Common myeloid progenitor, CD34-positive (primary cell): Measurements from ENCODE around the gene HIVEP1.
A peak's percentile ranks its signal among the peaks of the same experiment; 100 is the strongest.

Source experiments
- CTCF ChIA-PET: fragments of 350-600 bp; sonication (Branson Sonifier 250); formaldehyde crosslinking; loops from one replicate; lab custom pipeline; 2021; ENCODE audit warnings: antibody characterized with exemption; lab: Charles Lee
- POLR2A ChIA-PET: fragments of 350-600 bp; sonication (Branson Sonifier 250); formaldehyde crosslinking; loops from one replicate; lab custom pipeline; 2021; ENCODE audit warnings: antibody characterized with exemption; lab: Charles Lee
- DNase-seq, 3 donors: peaks; one replicate each; pipeline versions ENCODE4 v3.0.0 to v3.0.0-alpha.2; 2013
- H3K27ac ChIP-seq, 2 experiments: 1 replicate in 1 of 2; 2 replicates in 1 of 2; pipeline ENCODE4 v1.7.0; 2013; ENCODE audit warnings: inconsistent platforms in 2 of 2, low read length in 2 of 2, mild to moderate bottlenecking in 2 of 2, low read depth in 1 of 2, moderate library complexity in 1 of 2; ENCODE audit not compliant: severe bottlenecking in 2 of 2, insufficient read depth in 1 of 2, poor library complexity in 1 of 2
- H3K27me3 ChIP-seq, 5 experiments: replicated peaks in 2 of 5; 1 replicate in 3 of 5; 2 replicates in 2 of 5; pipeline versions ENCODE4 v1.6.1 to v1.7.0; 2013; ENCODE audit warnings: low read length in 4 of 5, mild to moderate bottlenecking in 2 of 5, moderate library complexity in 2 of 5, inconsistent platforms in 1 of 5; ENCODE audit not compliant: insufficient read depth in 5 of 5, control insufficient read depth in 4 of 5
- H3K36me3 ChIP-seq, 4 experiments: 1 replicate in 2 of 4; 2 replicates in 2 of 4; pipeline versions ENCODE4 v1.6.1 to v1.7.0; 2013; ENCODE audit warnings: low read length in 3 of 4, control low read depth in 1 of 4, mild to moderate bottlenecking in 1 of 4; ENCODE audit not compliant: control insufficient read depth in 4 of 4, insufficient read depth in 4 of 4
- H3K4me1 ChIP-seq, 4 experiments: 1 replicate in 3 of 4; 2 replicates in 1 of 4; pipeline versions ENCODE4 v1.6.1 to v1.7.1; 2013; ENCODE audit warnings: low read length in 3 of 4, mild to moderate bottlenecking in 3 of 4, control low read depth in 1 of 4, inconsistent platforms in 1 of 4, moderate library complexity in 1 of 4; ENCODE audit not compliant: control insufficient read depth in 4 of 4, insufficient read depth in 4 of 4; ENCODE audit errors: control extremely low read depth in 1 of 4
- H3K4me3 ChIP-seq, 7 experiments: 1 replicate in 4 of 7; 2 replicates in 3 of 7; pipeline versions ENCODE4 v1.5.1 to v1.7.0; 2013; ENCODE audit warnings: mild to moderate bottlenecking in 7 of 7, low read length in 6 of 7, moderate library complexity in 6 of 7, inconsistent platforms in 2 of 7, low read depth in 2 of 7, control low read depth in 1 of 7; ENCODE audit not compliant: insufficient read depth in 4 of 7, control insufficient read depth in 1 of 7; ENCODE audit errors: extremely low read depth in 1 of 7
- H3K9me3 ChIP-seq, 5 experiments: 1 replicate in 4 of 5; 2 replicates in 1 of 5; pipeline versions ENCODE4 v1.6.1 to v1.7.1; 2013; ENCODE audit warnings: low read length in 4 of 5, mild to moderate bottlenecking in 2 of 5, inconsistent platforms in 1 of 5, low read depth in 1 of 5, moderate library complexity in 1 of 5; ENCODE audit not compliant: control insufficient read depth in 4 of 5, insufficient read depth in 2 of 5; ENCODE audit errors: control extremely low read depth in 1 of 5
- WGBS: methylation state at CpG from one replicate; pipeline ENCODE4 v1.1.5; 2013; ENCODE audit not compliant: insufficient coverage; 5-methylcytosine and 5-hydroxymethylcytosine counted together

Gene HIVEP1

DNA sequence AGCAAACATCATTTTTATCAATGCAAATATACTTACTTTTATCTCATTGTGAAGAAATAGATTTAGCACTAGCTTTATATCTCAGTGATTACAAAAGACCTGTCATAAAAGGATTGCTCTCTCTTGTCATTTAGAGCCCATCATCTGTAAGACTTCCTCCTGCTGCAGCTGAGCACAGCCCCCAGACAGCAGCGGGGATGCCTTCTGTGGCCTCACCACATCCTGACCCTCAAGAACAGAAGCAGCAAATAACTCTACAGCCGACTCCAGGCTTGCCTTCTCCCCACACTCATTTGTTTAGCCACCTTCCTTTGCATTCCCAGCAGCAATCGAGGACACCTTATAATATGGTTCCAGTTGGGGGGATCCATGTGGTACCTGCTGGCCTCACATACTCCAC lies 151.0 kb downstream of the HIVEP1 start:
- H3K36me3 ChIP-seq = peaks cover 6 to 27% (median 19%) of the 10 kb centered on the region in 4 experiments
- no peak overlapping the region for H3K4me3 ChIP-seq
- H3K9me3 ChIP-seq = no peaks in the 10 kb centered on the region
- 7% methylated on average over 3 of the region's 3 CpGs for WGBS
- H3K27ac ChIP-seq = no peak overlapping the region
- H3K27me3 ChIP-seq = no peaks in the 10 kb centered on the region
- ChIA-PET POLR2A (interaction anchor here (0.6 kb wide), 1 partner anchor 9 kb away, joined by 3 read pairs; no protein-coding TSS in a partner anchor), CTCF (interaction anchor here (0.7 to 1.2 kb wide), 2 partner anchors 25 to 126 kb away, joined by 3 read pairs; no protein-coding TSS in a partner anchor)
- H3K4me1 ChIP-seq = peaks cover 0 to 18% (median 7%) of the 10 kb centered on the region in 4 experiments
- peak; percentile 26 to 86 (median 82) for DNase-seq

DNA sequence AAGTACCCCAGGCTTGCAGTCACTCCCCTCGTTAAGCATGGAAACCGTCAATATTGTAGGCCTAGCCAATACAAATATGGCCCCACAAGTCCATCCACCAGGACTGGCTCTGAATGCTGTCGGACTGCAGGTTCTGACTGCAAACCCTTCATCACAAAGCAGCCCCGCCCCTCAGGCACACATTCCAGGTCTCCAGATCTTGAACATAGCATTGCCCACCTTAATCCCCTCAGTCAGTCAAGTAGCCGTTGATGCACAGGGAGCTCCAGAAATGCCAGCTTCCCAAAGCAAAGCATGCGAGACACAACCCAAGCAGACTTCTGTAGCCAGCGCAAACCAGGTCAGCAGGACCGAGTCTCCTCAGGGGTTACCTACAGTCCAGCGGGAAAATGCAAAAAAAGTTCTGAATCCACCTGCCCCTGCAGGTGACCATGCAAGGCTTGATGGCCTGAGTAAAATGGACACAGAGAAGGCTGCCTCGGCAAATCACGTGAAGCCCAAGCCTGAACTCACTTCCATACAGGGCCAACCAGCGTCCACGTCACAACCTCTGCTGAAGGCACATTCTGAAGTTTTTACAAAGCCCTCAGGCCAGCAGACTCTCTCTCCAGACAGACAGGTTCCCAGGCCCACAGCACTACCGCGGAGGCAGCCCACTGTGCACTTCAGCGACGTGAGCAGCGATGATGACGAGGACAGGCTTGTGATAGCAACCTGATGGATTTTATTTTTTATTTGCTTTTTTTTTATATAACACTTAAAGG lies 151.8 kb downstream of the HIVEP1 start:
- WGBS = 99% methylated on average over 13 of the region's 19 CpGs
- no peak overlapping the region for H3K27ac ChIP-seq
- CTCF ChIA-PET = no interaction called here

DNA sequence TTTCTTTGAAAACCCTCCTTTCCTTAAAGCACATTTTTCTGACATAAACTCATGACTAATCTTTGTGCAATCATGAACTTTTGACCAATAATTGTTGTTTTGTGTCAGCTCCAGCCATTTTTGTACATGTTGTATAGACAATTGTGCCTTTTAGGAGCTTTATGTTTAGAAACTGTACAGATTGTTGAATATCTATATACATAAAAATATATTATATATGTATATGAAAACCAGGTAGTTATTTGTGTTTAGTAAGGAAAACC lies 152.3 kb downstream of the HIVEP1 start:
- H3K9me3 ChIP-seq = no peaks in the 10 kb centered on the region
- no peak overlapping the region for H3K4me3 ChIP-seq
- DNase-seq = no peak
- H3K27me3 ChIP-seq = no peaks in the 10 kb centered on the region
- ChIA-PET CTCF (no interaction called here), POLR2A (no interaction called here)
- H3K27ac ChIP-seq = no peak overlapping the region
- peaks cover 6 to 20% (median 19%) of the 10 kb centered on the region in 4 experiments for H3K36me3 ChIP-seq
- H3K4me1 ChIP-seq = peaks cover 0 to 18% (median 7%) of the 10 kb centered on the region in 4 experiments

More for the DNA sequence above, 151.8 kb downstream of the HIVEP1 start:
- Histone ChIP-seq H3K4me1 (peaks cover 0 to 18% (median 7%) of the 10 kb centered on the region in 4 experiments), H3K27me3 (no peaks in the 10 kb centered on the region), H3K4me3 (no peak overlapping the region), H3K36me3 (peaks cover 6 to 20% (median 19%) of the 10 kb centered on the region in 4 experiments), H3K9me3 (no peaks in the 10 kb centered on the region)
- DNase-seq = no peak
- POLR2A ChIA-PET = no interaction called here

DNA sequence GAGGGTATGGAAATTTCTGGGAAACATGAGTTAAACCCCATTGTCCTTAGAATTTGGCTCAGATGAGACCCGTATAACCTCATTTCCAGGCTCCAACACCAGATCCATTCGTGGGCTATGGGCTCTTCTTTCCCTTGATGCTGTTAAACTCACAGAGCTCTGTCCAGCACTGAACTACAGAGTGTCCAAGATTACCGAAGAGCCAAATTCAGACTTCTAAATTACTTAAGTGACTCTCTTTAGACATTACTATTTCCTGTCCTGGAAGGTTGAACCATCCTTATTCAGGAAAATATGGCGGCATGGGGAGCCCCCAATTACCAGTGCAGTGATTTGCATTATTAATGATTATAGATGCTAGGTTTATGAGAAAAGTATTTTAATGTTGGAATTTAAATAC lies 153.2 kb downstream of the HIVEP1 start:
- H3K4me1 ChIP-seq = peaks cover 0 to 18% (median 7%) of the 10 kb centered on the region in 4 experiments
- H3K9me3 ChIP-seq = no peaks in the 10 kb centered on the region
- no peak overlapping the region for H3K4me3 ChIP-seq
- H3K36me3 ChIP-seq = peaks cover 6 to 20% (median 19%) of the 10 kb centered on the region in 4 experiments
- CTCF ChIA-PET = no interaction called here
- H3K27ac ChIP-seq = no peak overlapping the region
- no peak for DNase-seq
- WGBS = 100% methylated on average over 2 of the region's 4 CpGs
- POLR2A ChIA-PET = no interaction called here
- H3K27me3 ChIP-seq = no peaks in the 10 kb centered on the region

DNA sequence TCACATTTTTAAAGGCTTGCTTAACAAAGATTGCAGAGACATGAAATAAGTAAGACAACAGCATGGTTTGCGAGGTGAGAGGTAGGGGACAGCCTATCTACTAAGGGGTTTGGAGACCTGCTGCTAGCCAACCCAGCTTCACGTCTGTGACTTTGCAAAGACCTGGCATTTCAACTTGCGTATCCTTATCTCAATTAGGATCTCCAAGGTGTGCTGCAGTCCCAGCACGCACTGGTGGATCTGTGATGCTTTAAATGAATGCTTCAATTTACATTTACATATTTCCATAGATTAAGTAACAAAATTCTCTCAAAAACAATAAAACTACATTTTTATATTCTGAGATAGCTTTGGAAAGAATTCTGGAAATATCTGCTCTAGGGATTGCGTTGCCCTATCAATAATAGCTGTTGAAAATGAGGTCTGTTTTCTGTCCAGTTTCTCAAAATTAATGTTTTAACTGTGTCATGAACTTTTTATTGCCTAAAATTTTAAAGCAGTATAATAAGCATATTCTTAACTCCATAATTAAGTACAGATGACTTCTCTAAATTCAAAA lies 153.7 kb downstream of the HIVEP1 start:
- Histone ChIP-seq H3K4me3 (no peak overlapping the region), H3K27me3 (no peaks in the 10 kb centered on the region), H3K9me3 (no peaks in the 10 kb centered on the region), H3K36me3 (peaks cover 6 to 20% (median 19%) of the 10 kb centered on the region in 4 experiments), H3K27ac (no peak overlapping the region), H3K4me1 (peaks cover 0 to 18% (median 7%) of the 10 kb centered on the region in 4 experiments)
- ChIA-PET CTCF (no interaction called here), POLR2A (no interaction called here)
- WGBS = 100% methylated on average over 3 of the region's 5 CpGs
- DNase-seq = no peak

DNA sequence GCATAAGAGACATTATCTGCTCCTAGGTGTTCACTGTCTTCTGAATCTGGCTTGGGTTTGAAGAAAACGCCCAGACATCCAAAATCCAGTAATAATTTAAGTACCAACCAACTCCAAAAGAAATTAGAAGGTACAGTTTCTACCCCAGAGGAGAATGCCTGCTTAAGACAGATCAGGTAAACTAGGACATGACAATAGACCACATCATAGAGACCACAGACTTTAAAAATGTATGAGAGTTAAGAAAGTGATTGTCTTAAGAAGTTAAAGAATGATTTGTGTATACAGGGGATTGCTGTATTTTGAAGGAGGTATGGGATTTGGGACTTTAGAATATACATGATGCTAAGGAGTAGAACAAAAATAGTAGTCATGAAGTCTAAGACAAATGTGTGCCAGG lies 157.3 kb downstream of the HIVEP1 start:
- Histone ChIP-seq H3K36me3 (peaks cover 0 to 4% (median 0%) of the 10 kb centered on the region in 4 experiments), H3K27me3 (no peaks in the 10 kb centered on the region), H3K4me1 (no peaks in the 10 kb centered on the region), H3K9me3 (no peaks in the 10 kb centered on the region), H3K4me3 (no peak overlapping the region), H3K27ac (no peak overlapping the region)
- CTCF ChIA-PET = no interaction called here
- POLR2A ChIA-PET = no interaction called here
- WGBS = no CpG with 5 or more reads among the region's 1 CpG
- DNase-seq = no peak

DNA sequence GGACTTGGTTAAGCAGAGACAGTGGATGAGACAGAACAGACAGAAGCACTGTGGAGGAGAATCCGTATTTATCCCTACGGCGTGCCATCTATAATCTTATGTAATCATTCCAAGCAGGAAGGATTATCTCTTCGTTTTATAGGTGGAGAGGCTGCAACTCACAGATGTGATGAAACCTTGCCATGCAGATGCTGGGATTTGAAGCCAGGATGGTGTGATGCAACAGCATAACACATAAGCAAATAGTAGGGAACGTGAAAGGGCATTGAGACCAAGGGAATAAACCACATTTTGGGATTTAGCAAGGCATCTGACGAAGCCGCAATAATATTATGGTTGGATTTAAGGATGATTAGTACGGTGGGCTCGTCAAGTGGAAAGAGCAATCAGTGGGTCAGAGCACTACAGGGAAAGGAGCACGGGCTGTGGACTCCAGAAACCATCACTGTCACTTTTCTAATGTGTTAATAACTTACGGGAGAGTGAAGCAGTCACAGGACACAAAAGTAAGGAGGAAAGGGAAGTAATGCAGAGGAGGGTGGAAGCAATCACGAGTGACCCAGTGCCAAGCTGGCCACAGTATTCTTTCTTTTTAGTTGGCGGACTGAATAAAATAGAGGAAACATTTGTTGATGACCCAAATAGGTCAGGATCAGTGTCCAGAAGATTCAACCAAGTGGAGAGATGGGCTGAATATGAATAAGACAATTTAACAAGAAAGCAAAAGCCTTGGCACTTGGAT lies 158.4 kb downstream of the HIVEP1 start:
- Histone ChIP-seq H3K4me3 (no peak overlapping the region), H3K27ac (no peak overlapping the region), H3K9me3 (no peaks in the 10 kb centered on the region), H3K36me3 (peaks cover 0 to 3% (median 0%) of the 10 kb centered on the region in 4 experiments), H3K27me3 (no peaks in the 10 kb centered on the region), H3K4me1 (no peaks in the 10 kb centered on the region)
- WGBS = 80% methylated on average over 11 of the region's 13 CpGs
- POLR2A ChIA-PET = no interaction called here
- CTCF ChIA-PET = no interaction called here
- no peak for DNase-seq
